HG02610 (cell line): ENCODE data around the gene MYO1C.
"Not testable (repeated sequence)": the region's sequence is repeated elsewhere in the genome, so short reads cannot be mapped to it uniquely, and the experiment has no call there.

Experiments
- ATAC-seq: cut with Tn5 transposase; IDR thresholded peaks from one replicate; pipeline ENCODE4 v1.9.1; 2021; ENCODE audit warnings: mild to moderate bottlenecking, moderate library complexity; ENCODE audit not compliant: unreplicated experiment

MYO1C gene

DNA sequence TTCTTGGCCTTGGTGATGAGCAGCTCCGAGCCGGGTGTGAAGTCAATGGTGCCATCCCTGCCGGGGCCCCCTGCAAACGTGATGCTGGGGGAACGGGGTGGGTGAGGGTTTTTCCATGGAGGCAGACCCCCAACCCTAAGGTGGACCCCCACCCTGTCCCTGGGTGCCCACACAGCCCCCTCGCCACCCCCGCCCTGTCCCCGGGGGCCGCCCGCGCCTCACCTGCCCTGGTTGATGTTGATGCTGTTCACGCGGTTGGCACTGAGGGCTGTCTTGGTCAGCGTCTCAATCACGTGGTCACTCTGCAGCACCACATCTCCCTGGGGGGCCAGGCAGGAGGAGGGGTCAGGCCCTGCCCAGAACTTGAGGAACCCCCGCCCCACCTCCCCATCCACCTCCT, 25.2 kb downstream of the MYO1C start:
- no peak for ATAC-seq

DNA sequence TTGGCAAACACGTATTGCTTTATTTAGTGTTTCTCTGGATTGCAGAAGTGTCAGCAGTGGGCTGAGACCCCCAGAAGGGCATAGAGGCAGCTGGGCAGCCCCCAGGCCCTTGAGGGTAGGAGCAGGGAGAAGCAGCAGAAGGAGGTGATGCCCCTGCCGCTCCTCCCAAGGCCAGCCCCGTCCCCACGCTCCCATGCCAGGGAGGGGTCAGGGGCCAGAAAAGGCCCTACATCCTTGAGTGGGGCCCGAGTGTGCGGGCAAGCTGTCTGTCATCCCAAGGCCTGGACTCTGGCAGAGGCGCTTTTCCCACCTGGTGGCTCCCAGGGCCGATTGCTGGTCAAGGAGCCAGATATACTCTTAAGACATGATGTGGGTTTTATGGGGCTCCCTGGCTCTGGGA, 28.3 kb downstream of the MYO1C start:
- ATAC-seq: no peak

DNA sequence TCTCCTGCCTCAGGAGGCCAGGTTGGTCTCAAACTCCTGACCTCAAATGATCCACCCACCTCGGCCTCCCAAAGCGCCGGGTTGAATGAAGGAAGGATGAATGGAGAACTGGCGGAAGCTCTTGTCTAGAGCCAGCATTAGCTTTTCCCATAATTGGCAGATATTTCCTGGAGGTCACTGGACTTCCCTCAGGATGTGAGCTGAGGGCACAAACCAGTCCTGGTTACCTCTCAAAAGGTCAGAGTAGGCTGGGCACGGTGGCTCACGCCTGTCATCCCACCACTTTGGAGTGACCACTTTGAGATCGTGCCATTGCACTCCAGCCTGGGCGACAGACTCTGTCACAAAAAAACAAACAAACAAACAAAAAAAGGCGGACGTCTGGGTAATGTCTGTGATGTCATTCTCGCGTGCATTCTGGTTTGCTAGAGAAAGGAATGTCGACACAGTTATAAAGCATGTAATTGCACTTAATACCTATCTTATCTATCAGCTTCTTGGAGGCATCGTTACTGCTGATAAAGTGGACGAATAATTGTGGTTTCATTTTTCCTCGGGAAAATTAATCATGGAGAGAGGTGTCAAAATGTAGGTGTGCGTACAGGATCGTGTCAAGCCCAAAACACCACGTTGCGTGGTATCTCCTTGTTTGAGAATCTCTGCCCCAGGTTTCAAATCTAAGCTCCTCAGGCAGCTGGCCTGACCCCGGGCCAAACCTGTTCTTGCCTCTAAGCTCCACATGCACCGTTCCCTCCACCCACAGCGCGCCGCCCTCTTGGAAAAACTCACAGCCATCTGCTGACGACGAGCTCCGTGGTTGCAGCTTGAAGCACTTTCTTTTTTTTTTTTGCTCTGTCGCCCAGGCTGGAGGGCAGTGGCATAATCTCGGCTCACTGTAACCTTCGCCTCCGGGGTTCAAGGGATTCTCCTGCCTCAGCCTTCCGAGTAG, 30.0 kb downstream of the MYO1C start:
- ATAC-seq: no peak

- ATAC-seq: no peak
Measured at GRCh38 chr17:1461198-1461944, 31.1 kb downstream of the MYO1C start.

- ATAC-seq: no peak
Measured at GRCh38 chr17:1460233-1460632, 32.3 kb downstream of the MYO1C start.

GRCh38 chr17:1455797-1456599, 36.5 kb downstream of the MYO1C start, which contains the start of gene CRK:
Gene CRK (minus strand): TSS chr17:1456232. CDS start chr17:1456117, 115 bp downstream.
- peak; percentile 91 for ATAC-seq

GRCh38 chr17:1455291-1455796, 37.1 kb downstream of the MYO1C start:
- ATAC-seq: peak; percentile 20

DNA sequence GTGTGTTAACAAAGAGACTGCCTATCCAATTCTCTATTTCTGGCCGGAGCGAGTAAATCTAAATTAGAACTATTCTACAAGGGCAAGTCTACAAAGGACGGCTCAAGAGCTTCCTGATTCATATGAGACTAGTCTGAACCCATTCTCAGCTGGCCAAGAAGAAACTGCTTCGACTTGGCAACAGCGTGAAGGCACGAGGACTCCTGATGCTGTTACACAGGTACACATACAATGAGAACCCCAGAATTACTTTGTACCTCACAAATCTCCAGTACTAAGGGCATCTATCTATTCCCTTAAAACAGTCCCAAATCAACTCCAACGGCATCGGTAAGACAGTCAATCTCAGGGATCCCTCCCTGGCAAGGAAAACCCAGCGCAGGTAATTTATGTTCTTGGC, 37.9 kb downstream of the MYO1C start:
- no peak for ATAC-seq

- not testable (repeated sequence) for ATAC-seq
Measured at GRCh38 chr17:1453694-1454093, 38.8 kb downstream of the MYO1C start.

- no peak for ATAC-seq
Measured at GRCh38 chr17:1452836-1453235, 39.6 kb downstream of the MYO1C start.

GRCh38 chr17:1450261-1450660, 42.2 kb downstream of the MYO1C start:
- ATAC-seq: not testable (repeated sequence)

GRCh38 chr17:1449412-1449967, 43.0 kb downstream of the MYO1C start:
- ATAC-seq: no peak

- no peak for ATAC-seq
Measured at GRCh38 chr17:1447052-1447451, 45.4 kb downstream of the MYO1C start.

DNA sequence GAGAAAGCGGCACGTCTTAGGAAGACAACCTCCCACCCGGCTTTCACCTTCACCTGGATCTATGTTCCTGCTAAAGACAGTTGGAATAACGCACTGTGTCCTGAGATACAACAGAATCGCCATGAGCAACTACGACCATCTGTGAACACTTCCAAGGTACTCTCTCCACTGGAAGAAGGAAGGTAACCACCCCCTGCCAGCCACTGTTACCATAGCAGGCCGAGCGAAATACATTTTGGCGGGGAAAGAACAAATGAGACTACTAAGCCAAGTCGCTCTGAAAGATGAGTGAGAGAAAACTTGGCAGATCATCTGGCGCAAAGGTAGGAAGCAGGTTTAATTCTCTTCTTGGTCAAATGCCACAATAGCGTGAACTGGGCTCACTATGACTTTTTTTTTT, 46.3 kb downstream of the MYO1C start:
- ATAC-seq: no peak

GRCh38 chr17:1445695-1446094, 46.8 kb downstream of the MYO1C start:
- not testable (repeated sequence) for ATAC-seq

GRCh38 chr17:1442721-1443120, 49.8 kb downstream of the MYO1C start:
- ATAC-seq: not testable (repeated sequence)

DNA sequence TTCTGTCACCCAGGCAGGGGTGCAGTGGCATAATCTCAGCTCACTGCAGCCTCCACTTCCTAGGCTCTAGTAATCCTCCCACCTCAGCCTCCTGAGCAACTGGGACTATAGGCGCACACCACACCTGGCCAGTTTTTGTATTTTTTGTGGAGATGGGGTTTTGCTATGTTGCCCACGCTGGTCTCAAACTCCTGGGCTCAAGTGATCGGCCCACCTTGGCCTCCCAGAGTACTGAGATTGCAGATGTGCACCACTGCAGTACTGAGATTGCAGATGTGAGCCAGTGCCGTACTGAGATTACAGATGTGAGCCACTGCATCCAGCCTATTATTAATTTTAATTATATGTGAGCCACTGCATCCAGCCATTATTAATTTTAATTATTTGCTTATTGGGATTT, 50.3 kb downstream of the MYO1C start:
- ATAC-seq: no peak

- no peak for ATAC-seq
Measured at GRCh38 chr17:1440921-1441320, 51.6 kb downstream of the MYO1C start.

DNA sequence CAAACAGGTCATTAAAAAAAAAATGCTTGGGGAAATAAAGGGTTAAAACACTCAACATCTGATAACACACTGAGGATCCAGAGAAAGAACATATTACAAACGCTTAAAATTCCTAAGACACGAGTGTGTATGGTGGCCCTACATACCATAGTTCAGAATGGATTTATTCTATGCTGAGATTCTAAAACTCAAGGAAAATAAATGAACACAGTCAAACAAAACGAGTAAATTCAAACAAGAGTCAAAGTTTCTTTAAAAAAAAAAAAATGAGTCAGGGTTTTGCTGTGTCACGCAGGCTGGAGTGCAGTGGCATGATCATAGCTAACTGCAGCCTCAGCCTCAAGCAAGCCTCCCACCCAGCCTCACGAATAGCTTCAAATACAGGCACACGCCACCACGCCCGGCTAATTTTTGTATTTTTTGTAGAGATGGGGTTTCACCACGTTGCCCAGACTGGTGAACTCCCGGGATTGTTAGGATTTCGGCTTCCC, 53.8 kb downstream of the MYO1C start:
- ATAC-seq: no peak

GRCh38 chr17:1435326-1435725, 57.2 kb downstream of the MYO1C start:
- ATAC-seq: no peak
